Chondrocyte (in vitro differentiated cells): ENCODE data around the gene BCO1. TPM values are rescaled to one million over a fixed set of nuclear protein-coding genes. Genes with fewer than 3 reads are reported as not detected.

Source experiments
- DNase-seq: peaks from one replicate; pipeline ENCODE4 v3.0.0; 2021; ENCODE audit warnings: mixed read lengths, low spot score
- H3K27ac Mint-ChIP-seq: one replicate; pipeline ENCODE4 v1.8.0; 2021; ENCODE audit warnings: mild to moderate bottlenecking, moderate library complexity, mixed read lengths; ENCODE audit not compliant: unreplicated experiment
- H3K27me3 Mint-ChIP-seq: 2 replicates; pipeline ENCODE4 v1.8.0; 2021; ENCODE audit warnings: low read depth, mixed read lengths
- H3K36me3 Mint-ChIP-seq: 2 replicates; pipeline ENCODE4 v1.8.0; 2021; ENCODE audit warnings: low read depth, mixed read lengths
- H3K4me1 Mint-ChIP-seq: 2 replicates; pipeline ENCODE4 v1.8.0; 2021; ENCODE audit warnings: low read depth, mild to moderate bottlenecking, mixed read lengths
- H3K4me3 Mint-ChIP-seq: one replicate; pipeline ENCODE4 v1.8.0; 2021; ENCODE audit warnings: mild to moderate bottlenecking, moderate library complexity, mixed read lengths; ENCODE audit not compliant: unreplicated experiment
- H3K9me3 Mint-ChIP-seq: 2 replicates; pipeline ENCODE4 v1.8.0; 2021; ENCODE audit warnings: low read depth, mixed read lengths
- total RNA-seq: library from RNA; stranded (reverse); gene quantifications from 3 replicates; pipeline ENCODE4 v1.2.1, GENCODE V29; 2021
- TF ChIP-seq, protein P1 (sequence below): fragments of 200-600 bp; sonication (generic); IDR thresholded peaks from 2 replicates; pipeline ENCODE4 v1.5.0; 2021; ENCODE audit warnings: antibody characterized with exemption, mild to moderate bottlenecking, moderate library complexity

Gene BCO1
- total RNA-seq, 1 donor from 2014 or later, result not detected

DNA sequence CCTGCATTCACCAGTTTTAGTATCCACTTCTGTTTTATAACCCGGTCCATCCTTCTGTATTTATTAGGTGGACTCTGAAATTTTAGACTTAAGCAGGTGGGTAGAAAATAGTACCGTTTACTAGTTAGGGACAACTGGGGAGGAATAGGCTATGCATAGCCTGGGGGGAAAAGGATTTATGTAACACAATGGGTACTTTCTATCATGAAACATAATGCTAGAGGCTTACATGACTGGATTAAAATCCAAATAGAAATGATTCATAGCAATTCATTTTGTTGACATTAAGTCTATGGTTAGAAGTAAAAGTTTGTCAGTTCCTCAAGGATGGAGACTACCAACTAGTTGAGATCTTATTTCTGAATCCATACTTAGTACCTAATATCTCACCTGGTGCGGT, 94.9 kb downstream of the BCO1 start:
- H3K36me3 Mint-ChIP-seq, result no peaks in the 10 kb centered on the region
- H3K4me1 Mint-ChIP-seq, result peaks cover 12% of the 10 kb centered on the region
- no peak for DNase-seq
- H3K9me3 Mint-ChIP-seq, result no peaks in the 10 kb centered on the region
- H3K4me3 Mint-ChIP-seq, result no peak overlapping the region
- no peaks in the 10 kb centered on the region for H3K27me3 Mint-ChIP-seq
- no peak overlapping the region for H3K27ac Mint-ChIP-seq
- TF ChIP-seq, protein P1, sequence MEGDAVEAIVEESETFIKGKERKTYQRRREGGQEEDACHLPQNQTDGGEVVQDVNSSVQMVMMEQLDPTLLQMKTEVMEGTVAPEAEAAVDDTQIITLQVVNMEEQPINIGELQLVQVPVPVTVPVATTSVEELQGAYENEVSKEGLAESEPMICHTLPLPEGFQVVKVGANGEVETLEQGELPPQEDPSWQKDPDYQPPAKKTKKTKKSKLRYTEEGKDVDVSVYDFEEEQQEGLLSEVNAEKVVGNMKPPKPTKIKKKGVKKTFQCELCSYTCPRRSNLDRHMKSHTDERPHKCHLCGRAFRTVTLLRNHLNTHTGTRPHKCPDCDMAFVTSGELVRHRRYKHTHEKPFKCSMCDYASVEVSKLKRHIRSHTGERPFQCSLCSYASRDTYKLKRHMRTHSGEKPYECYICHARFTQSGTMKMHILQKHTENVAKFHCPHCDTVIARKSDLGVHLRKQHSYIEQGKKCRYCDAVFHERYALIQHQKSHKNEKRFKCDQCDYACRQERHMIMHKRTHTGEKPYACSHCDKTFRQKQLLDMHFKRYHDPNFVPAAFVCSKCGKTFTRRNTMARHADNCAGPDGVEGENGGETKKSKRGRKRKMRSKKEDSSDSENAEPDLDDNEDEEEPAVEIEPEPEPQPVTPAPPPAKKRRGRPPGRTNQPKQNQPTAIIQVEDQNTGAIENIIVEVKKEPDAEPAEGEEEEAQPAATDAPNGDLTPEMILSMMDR, result no peak

GRCh38 chr16:81335669-81336068, 97.2 kb downstream of the BCO1 start:
- TF ChIP-seq, protein P1, result no peak
- Mint-ChIP-seq H3K9me3 (peaks cover 5% of the 10 kb centered on the region), H3K36me3 (no peaks in the 10 kb centered on the region), H3K4me3 (no peak overlapping the region), H3K27me3 (no peaks in the 10 kb centered on the region), H3K27ac (no peak overlapping the region), H3K4me1 (no peaks in the 10 kb centered on the region)
- no peak for DNase-seq

- Mint-ChIP-seq H3K9me3 (peaks cover 10% of the 10 kb centered on the region), H3K27me3 (no peaks in the 10 kb centered on the region), H3K36me3 (peaks cover 2% of the 10 kb centered on the region), H3K4me3 (no peak overlapping the region), H3K27ac (no peak overlapping the region), H3K4me1 (no peaks in the 10 kb centered on the region)
- TF ChIP-seq, protein P1, result no peak
- no peak for DNase-seq
Measured at GRCh38 chr16:81337097-81337496, 98.6 kb downstream of the BCO1 start.

Other genes with a start within 250 kb of the BCO1 start
- 42.4 to 61.6 TPM (median 45.8 TPM) in 3 replicates for gene CMC2, start 231.8 kb upstream of the BCO1 start, total RNA-seq
- 9.2 to 14.6 TPM (median 10.8 TPM) in 3 replicates for gene CENPN, start 231.5 kb upstream of the BCO1 start, total RNA-seq
- gene ATMIN, start 202.8 kb upstream of the BCO1 start, total RNA-seq, result 27.9 to 34.5 TPM (median 34.4 TPM) in 3 replicates
- gene C16orf46, start 161.5 kb upstream of the BCO1 start, total RNA-seq, result 0.35 to 0.36 TPM in 2 of 3 replicates, not detected in the other
- gene GCSH, start 142.3 kb upstream of the BCO1 start, total RNA-seq, result 16.3 to 19.9 TPM (median 16.4 TPM) in 3 replicates
- gene GAN, start 76.3 kb downstream of the BCO1 start, total RNA-seq, result 12.8 to 18.0 TPM (median 16.7 TPM) in 3 replicates
- gene CMIP, start 206.1 kb downstream of the BCO1 start, total RNA-seq, result 61.4 to 69.6 TPM (median 62.9 TPM) in 3 replicates